HEK293 (cell line): ENCODE measurements around the gene SPATA1.

ENCODE experiments used
- CTCF ChIA-PET: fragments of 350-600 bp; formaldehyde crosslinking; extraction: SDS; loops from one replicate; lab custom pipeline; 2021; ENCODE audit warnings: antibody characterized with exemption; lab: Yijun Ruan, JAX
- POLR2A ChIA-PET: fragments of 300-600 bp; formaldehyde crosslinking; extraction: SDS; loops from one replicate; lab custom pipeline; 2020; ENCODE audit warnings: antibody characterized with exemption, inconsistent platforms; lab: Yijun Ruan, JAX
- H3K27ac ChIP-seq: fragments of 200-500 bp; sonication (Bioruptor generic); 2 replicates; pipeline ENCODE4 v1.5.1; 2014; ENCODE audit warnings: low read depth, low read length, control low read depth, inconsistent platforms; ENCODE audit errors: extremely low read depth
- H3K36me3 ChIP-seq, 2 experiments: fragments of 200-500 bp in 1 of 2; sonication (Bioruptor generic) in 1 of 2; 1 replicate in 1 of 2; 2 replicates in 1 of 2; pipeline ENCODE4 v1.5.1; 2014 to 2017; ENCODE audit warnings: inconsistent platforms in 2 of 2, low read length in 2 of 2; ENCODE audit not compliant: control insufficient read depth in 2 of 2, insufficient read depth in 1 of 2
- H3K4me1 ChIP-seq: fragments of 200-500 bp; sonication (Bioruptor generic); 2 replicates; pipeline ENCODE4 v1.5.1; 2014; ENCODE audit warnings: mild to moderate bottlenecking, low read length, inconsistent platforms; ENCODE audit not compliant: control insufficient read depth, insufficient read depth
- H3K4me3 ChIP-seq: 2 replicates; pipeline ENCODE4 v1.5.1; 2011; ENCODE audit warnings: low read depth, mild to moderate bottlenecking, control low read depth, low read length, moderate library complexity
- H3K9me3 ChIP-seq: fragments of 200-500 bp; sonication (Bioruptor generic); 2 replicates; pipeline ENCODE4 v1.5.1; 2014; ENCODE audit warnings: low read depth, low read length, inconsistent platforms; ENCODE audit not compliant: control insufficient read depth, insufficient read depth
- EGR2 ChIP-seq: fragments of 450-650 bp; formaldehyde crosslinking; IDR thresholded peaks from 2 replicates; pipeline ENCODE4 v1.5.1; 2016; ENCODE audit warnings: low read depth, missing biosample characterization, missing genetic modification characterization
- HOXA7 ChIP-seq: sonication (generic); formaldehyde crosslinking; IDR thresholded peaks from 2 replicates; pipeline ENCODE4 v1.8.1; 2022; ENCODE audit warnings: missing genetic modification reagents, borderline replicate concordance
- ZBTB48 ChIP-seq: fragments of 450-650 bp; formaldehyde crosslinking; IDR thresholded peaks from 2 replicates; pipeline ENCODE4 v1.5.1; 2016; ENCODE audit warnings: missing biosample characterization, missing genetic modification characterization
- ZFHX2 ChIP-seq: fragments of 450-650 bp; formaldehyde crosslinking; conservative IDR thresholded peaks from 2 replicates; pipeline ENCODE4 v1.5.1; 2016; ENCODE audit warnings: missing biosample characterization, missing genetic modification characterization
- ZNF335 ChIP-seq: fragments of 450-650 bp; formaldehyde crosslinking; conservative IDR thresholded peaks from 2 replicates; pipeline ENCODE4 v1.5.1; 2016; ENCODE audit warnings: missing biosample characterization, missing genetic modification characterization
- ZNF394 ChIP-seq: fragments of 450-650 bp; formaldehyde crosslinking; IDR thresholded peaks from 2 replicates; pipeline ENCODE4 v1.5.1; 2016; ENCODE audit warnings: missing biosample characterization, missing genetic modification characterization, mild to moderate bottlenecking, moderate library complexity, borderline replicate concordance
- ZNF544 ChIP-seq: fragments of 450-650 bp; formaldehyde crosslinking; IDR thresholded peaks from 2 replicates; pipeline ENCODE4 v1.5.0; 2017; ENCODE audit warnings: missing biosample characterization, missing genetic modification characterization
- ZNF558 ChIP-seq: fragments of 450-650 bp; formaldehyde crosslinking; IDR thresholded peaks from 2 replicates; pipeline ENCODE4 v1.5.1; 2016; ENCODE audit warnings: missing biosample characterization, missing genetic modification characterization
- ZNF600 ChIP-seq: fragments of 450-650 bp; formaldehyde crosslinking; IDR thresholded peaks from 2 replicates; pipeline ENCODE4 v1.5.1; 2016; ENCODE audit warnings: missing biosample characterization, missing genetic modification characterization
- ZNF658 ChIP-seq: fragments of 450-650 bp; formaldehyde crosslinking; IDR thresholded peaks from 2 replicates; pipeline ENCODE4; 2016; ENCODE audit warnings: missing biosample characterization, missing genetic modification characterization
- ZNF664 ChIP-seq: fragments of 450-650 bp; formaldehyde crosslinking; IDR thresholded peaks from 2 replicates; pipeline ENCODE4 v1.5.1; 2016; ENCODE audit warnings: missing biosample characterization, missing genetic modification characterization
- ZNF777 ChIP-seq: fragments of 450-650 bp; formaldehyde crosslinking; IDR thresholded peaks from 2 replicates; pipeline ENCODE4 v1.5.1; 2017; ENCODE audit warnings: missing biosample characterization, missing genetic modification characterization, borderline replicate concordance
- ZSCAN30 ChIP-seq: fragments of 450-650 bp; IDR thresholded peaks from 2 replicates; pipeline ENCODE4 v1.5.1; 2018; ENCODE audit warnings: missing biosample characterization, mild to moderate bottlenecking, missing genetic modification characterization, moderate library complexity
- TF ChIP-seq, protein P1 (sequence below): fragments of 450-650 bp; formaldehyde crosslinking; IDR thresholded peaks from 2 replicates; pipeline ENCODE4 v1.5.1; 2016; ENCODE audit warnings: missing biosample characterization, missing genetic modification characterization
- TF ChIP-seq, protein P2 (sequence below): fragments of 450-650 bp; formaldehyde crosslinking; IDR thresholded peaks from 2 replicates; pipeline ENCODE4 v1.5.1; 2016; ENCODE audit warnings: missing biosample characterization, missing genetic modification characterization
- TF ChIP-seq, protein P3 (sequence below): fragments of 450-650 bp; formaldehyde crosslinking; IDR thresholded peaks from 2 replicates; pipeline ENCODE4 v1.5.1; 2016; ENCODE audit warnings: missing biosample characterization, missing genetic modification characterization
- TF ChIP-seq, protein P4 (sequence below): fragments of 450-650 bp; formaldehyde crosslinking; IDR thresholded peaks from 2 replicates; pipeline ENCODE4 v1.5.1; 2016; ENCODE audit warnings: missing biosample characterization, missing genetic modification characterization
- TF ChIP-seq, protein P5 (sequence below): fragments of 450-650 bp; formaldehyde crosslinking; IDR thresholded peaks from 2 replicates; pipeline ENCODE4 v1.5.1; 2016; ENCODE audit warnings: missing biosample characterization, missing genetic modification characterization

SPATA1 gene

DNA sequence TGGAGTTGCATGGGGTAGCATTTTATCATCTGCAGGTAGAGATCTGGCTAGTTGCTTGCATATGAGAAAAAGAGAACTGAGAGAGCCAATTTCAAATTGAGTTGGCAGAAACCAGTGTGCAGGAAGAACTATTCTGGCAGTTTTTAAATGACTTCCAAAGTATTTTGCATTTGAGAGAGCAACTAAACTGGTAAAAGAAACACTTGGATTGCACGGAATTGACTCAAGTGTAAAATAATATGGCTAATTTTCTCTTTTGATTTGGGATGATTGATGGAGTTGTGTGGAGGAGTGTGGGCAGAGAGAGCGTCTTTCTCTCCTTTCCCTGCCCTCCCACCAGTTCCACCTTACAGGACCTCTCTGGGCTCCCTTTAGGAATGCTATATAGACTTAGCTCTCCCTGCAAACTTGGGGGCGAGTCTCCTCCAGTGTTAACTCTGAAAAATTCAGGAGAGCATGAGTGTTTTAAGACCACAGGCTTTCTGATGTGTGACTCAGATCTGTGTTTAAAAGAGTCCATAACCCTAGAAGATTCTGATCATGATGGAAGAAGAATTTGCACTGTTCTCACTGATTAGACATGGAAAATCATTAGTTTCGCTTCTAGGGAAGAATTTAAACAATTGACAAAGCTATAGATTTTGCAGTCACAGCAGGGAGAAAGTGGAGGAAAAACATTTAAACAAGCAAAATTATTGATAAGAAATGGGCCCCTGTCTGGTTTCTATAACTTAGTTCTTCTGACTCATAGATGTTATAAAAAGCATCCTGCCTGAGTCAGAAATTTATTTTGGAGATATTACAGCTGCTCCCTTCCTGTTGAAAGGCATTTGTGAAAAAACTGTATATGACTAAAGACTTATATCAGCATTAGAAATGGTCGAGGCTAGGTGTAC lies 92.9 kb downstream of the SPATA1 start:
- no peaks in the 10 kb centered on the region for H3K4me1 ChIP-seq
- H3K36me3 ChIP-seq, result no peaks in the 10 kb centered on the region
- CTCF ChIA-PET, result interaction anchor here (0.5 to 0.6 kb wide), 2 partner anchors 142 to 153 kb away, joined by 3 read pairs; no protein-coding TSS in a partner anchor
- POLR2A ChIA-PET, result no interaction called here
- TF ChIP-seq ZNF658 (tag by site-specific recombination) (no peak), ZNF544 (tag by site-specific recombination) (no peak), ZNF335 (tag by site-specific recombination) (peak; percentile 17; the same call in 1 of the 2 replicates), ZNF394 (tag by site-specific recombination) (no peak; the same call in 1 of the 2 replicates), ZNF558 (tag by site-specific recombination) (0 out of 2 replicates have a peak, but pooled peaks have one; percentile 19), EGR2 (tag by site-specific recombination) (peak; percentile 35; the same call in 1 of the 2 replicates), ZFHX2 (peak; percentile 57; the same call in 1 of the 2 replicates), ZNF600 (tag by site-specific recombination) (0 out of 2 replicates have a peak, but pooled peaks have one; percentile 37)
- TF ChIP-seq, protein P1, sequence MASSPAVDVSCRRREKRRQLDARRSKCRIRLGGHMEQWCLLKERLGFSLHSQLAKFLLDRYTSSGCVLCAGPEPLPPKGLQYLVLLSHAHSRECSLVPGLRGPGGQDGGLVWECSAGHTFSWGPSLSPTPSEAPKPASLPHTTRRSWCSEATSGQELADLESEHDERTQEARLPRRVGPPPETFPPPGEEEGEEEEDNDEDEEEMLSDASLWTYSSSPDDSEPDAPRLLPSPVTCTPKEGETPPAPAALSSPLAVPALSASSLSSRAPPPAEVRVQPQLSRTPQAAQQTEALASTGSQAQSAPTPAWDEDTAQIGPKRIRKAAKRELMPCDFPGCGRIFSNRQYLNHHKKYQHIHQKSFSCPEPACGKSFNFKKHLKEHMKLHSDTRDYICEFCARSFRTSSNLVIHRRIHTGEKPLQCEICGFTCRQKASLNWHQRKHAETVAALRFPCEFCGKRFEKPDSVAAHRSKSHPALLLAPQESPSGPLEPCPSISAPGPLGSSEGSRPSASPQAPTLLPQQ (tag by site-specific recombination), result 0 out of 2 replicates have a peak, but pooled peaks have one; percentile 19
- no peak overlapping the region for H3K27ac ChIP-seq
- no peak overlapping the region for H3K4me3 ChIP-seq
- H3K9me3 ChIP-seq, result no peaks in the 10 kb centered on the region

DNA sequence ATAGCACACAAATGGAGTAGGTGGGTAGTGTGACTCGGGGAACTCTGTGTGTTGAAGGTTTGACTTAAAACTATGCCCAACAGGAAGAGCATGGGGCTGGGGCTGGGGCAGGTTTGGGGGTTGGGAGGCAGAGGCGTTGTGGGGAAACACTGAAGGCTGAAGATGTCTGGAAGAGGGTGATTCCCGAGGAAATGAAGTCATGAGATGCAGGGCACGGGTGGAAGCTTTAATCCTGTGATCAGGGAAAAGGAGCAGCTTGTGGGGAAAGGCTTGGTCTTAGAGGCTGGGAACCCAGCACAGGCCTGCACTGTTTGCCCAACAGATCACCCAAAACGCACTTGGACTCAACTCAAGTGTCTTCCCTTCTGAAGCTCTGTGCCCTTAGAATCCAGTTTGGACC lies 94.6 kb downstream of the SPATA1 start:
- CTCF ChIA-PET, result no interaction called here
- no peak for TF ChIP-seq HOXA7 (CRISPR knock-in tag)
- no peak for TF ChIP-seq ZNF664 (tag by site-specific recombination)
- TF ChIP-seq, protein P2, sequence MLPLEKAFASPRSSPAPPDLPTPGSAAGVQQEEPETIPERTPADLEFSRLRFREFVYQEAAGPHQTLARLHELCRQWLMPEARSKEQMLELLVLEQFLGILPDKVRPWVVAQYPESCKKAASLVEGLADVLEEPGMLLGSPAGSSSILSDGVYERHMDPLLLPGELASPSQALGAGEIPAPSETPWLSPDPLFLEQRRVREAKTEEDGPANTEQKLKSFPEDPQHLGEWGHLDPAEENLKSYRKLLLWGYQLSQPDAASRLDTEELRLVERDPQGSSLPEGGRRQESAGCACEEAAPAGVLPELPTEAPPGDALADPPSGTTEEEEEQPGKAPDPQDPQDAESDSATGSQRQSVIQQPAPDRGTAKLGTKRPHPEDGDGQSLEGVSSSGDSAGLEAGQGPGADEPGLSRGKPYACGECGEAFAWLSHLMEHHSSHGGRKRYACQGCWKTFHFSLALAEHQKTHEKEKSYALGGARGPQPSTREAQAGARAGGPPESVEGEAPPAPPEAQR, result no peak
- no peak for TF ChIP-seq ZSCAN30 (tag by site-specific recombination)
- no peak for TF ChIP-seq ZNF777 (tag by site-specific recombination)
- TF ChIP-seq, protein P3, sequence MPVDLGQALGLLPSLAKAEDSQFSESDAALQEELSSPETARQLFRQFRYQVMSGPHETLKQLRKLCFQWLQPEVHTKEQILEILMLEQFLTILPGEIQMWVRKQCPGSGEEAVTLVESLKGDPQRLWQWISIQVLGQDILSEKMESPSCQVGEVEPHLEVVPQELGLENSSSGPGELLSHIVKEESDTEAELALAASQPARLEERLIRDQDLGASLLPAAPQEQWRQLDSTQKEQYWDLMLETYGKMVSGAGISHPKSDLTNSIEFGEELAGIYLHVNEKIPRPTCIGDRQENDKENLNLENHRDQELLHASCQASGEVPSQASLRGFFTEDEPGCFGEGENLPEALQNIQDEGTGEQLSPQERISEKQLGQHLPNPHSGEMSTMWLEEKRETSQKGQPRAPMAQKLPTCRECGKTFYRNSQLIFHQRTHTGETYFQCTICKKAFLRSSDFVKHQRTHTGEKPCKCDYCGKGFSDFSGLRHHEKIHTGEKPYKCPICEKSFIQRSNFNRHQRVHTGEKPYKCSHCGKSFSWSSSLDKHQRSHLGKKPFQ (tag by site-specific recombination), result no peak
- no peak for TF ChIP-seq ZNF558 (tag by site-specific recombination)
- TF ChIP-seq, all 188 proteins: peak for 0
- Histone ChIP-seq H3K4me1 (no peaks in the 10 kb centered on the region), H3K4me3 (no peak overlapping the region), H3K36me3 (no peaks in the 10 kb centered on the region), H3K27ac (no peak overlapping the region), H3K9me3 (no peaks in the 10 kb centered on the region)
- POLR2A ChIA-PET, result no interaction called here

DNA sequence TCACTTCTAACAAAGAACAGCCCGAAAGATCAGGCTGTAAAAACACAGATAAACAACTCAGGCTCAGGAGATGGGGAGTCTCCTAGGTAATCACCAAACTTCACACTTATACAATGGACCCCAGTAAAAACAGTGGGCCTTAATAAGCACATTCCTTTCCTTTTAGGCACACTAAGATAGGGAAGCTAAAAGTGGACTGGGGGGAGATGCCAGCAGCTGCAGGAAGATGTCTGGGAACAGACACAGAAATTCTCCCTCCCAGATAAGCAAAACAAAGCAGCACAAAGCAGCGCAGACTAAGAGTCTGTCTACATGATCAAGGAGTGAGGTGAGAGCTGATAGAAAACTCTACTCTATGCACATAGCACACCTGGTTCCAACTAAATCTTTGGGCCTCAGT lies 97.0 kb downstream of the SPATA1 start:
- Histone ChIP-seq H3K27ac (no peak overlapping the region), H3K4me1 (no peaks in the 10 kb centered on the region), H3K9me3 (no peaks in the 10 kb centered on the region), H3K36me3 (no peaks in the 10 kb centered on the region), H3K4me3 (no peak overlapping the region)
- POLR2A ChIA-PET, result no interaction called here
- CTCF ChIA-PET, result interaction anchor here (0.6 kb wide), 1 partner anchor 715 kb away, joined by 3 read pairs; no protein-coding TSS in a partner anchor
- TF ChIP-seq, protein P4, sequence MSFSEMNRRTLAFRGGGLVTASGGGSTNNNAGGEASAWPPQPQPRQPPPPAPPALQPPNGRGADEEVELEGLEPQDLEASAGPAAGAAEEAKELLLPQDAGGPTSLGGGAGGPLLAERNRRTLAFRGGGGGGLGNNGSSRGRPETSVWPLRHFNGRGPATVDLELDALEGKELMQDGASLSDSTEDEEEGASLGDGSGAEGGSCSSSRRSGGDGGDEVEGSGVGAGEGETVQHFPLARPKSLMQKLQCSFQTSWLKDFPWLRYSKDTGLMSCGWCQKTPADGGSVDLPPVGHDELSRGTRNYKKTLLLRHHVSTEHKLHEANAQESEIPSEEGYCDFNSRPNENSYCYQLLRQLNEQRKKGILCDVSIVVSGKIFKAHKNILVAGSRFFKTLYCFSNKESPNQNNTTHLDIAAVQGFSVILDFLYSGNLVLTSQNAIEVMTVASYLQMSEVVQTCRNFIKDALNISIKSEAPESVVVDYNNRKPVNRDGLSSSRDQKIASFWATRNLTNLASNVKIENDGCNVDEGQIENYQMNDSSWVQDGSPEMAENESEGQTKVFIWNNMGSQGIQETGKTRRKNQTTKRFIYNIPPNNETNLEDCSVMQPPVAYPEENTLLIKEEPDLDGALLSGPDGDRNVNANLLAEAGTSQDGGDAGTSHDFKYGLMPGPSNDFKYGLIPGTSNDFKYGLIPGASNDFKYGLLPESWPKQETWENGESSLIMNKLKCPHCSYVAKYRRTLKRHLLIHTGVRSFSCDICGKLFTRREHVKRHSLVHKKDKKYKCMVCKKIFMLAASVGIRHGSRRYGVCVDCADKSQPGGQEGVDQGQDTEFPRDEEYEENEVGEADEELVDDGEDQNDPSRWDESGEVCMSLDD (tag by site-specific recombination), result no peak
- TF ChIP-seq, protein P5, sequence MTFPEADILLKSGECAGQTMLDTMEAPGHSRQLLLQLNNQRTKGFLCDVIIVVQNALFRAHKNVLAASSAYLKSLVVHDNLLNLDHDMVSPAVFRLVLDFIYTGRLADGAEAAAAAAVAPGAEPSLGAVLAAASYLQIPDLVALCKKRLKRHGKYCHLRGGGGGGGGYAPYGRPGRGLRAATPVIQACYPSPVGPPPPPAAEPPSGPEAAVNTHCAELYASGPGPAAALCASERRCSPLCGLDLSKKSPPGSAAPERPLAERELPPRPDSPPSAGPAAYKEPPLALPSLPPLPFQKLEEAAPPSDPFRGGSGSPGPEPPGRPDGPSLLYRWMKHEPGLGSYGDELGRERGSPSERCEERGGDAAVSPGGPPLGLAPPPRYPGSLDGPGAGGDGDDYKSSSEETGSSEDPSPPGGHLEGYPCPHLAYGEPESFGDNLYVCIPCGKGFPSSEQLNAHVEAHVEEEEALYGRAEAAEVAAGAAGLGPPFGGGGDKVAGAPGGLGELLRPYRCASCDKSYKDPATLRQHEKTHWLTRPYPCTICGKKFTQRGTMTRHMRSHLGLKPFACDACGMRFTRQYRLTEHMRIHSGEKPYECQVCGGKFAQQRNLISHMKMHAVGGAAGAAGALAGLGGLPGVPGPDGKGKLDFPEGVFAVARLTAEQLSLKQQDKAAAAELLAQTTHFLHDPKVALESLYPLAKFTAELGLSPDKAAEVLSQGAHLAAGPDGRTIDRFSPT (tag by site-specific recombination), result no peak
- TF ChIP-seq ZBTB48 (tag by site-specific recombination), result no peak
